Ascending aorta (tissue), 2 donors: Measurements from ENCODE around the gene CACNA1E. TPM values are rescaled to one million over a fixed set of nuclear protein-coding genes. Genes with fewer than 3 reads are reported as not detected.

Experiments
- DNase-seq, 2 donors: peaks; one replicate each; pipeline ENCODE4 v3.0.0-alpha.2; 2019; ENCODE audit warnings: low spot score in 2 of 2
- H3K27ac ChIP-seq, 2 donors: fragments of 200-600 bp; sonication (generic); one replicate each; pipeline ENCODE4 v1.5.1; 2016 to 2017; ENCODE audit warnings: mild to moderate bottlenecking in 1 of 2
- H3K27me3 ChIP-seq: fragments of 200-600 bp; sonication (generic); one replicate; pipeline ENCODE4 v1.5.1; 2017
- H3K36me3 ChIP-seq, 2 donors: fragments of 200-600 bp; sonication (generic); one replicate each; pipeline ENCODE4 v1.5.1; 2016
- H3K4me1 ChIP-seq, 2 donors: fragments of 200-600 bp; sonication (generic); one replicate each; pipeline ENCODE4 v1.5.1; 2016 to 2017; ENCODE audit warnings: mild to moderate bottlenecking in 1 of 2
- H3K4me3 ChIP-seq, 2 donors: fragments of 200-600 bp; sonication (generic); one replicate each; pipeline ENCODE4 v1.5.1; 2016 to 2017; ENCODE audit warnings: mild to moderate bottlenecking in 1 of 2
- H3K9me3 ChIP-seq, 2 donors: fragments of 200-600 bp; sonication (generic); one replicate each; pipeline ENCODE4 v1.5.1; 2016
- CTCF ChIP-seq, 3 experiments: fragments of 200-600 bp in 2 of 3; fragments of 450-650 bp in 1 of 3; sonication (generic) in 2 of 3; IDR thresholded peaks; one replicate each; pipeline ENCODE4 v1.5.1; 2016 to 2019; ENCODE audit warnings: antibody characterized with exemption in 3 of 3, mild to moderate bottlenecking in 1 of 3, moderate library complexity in 1 of 3
- intact Hi-C: fragments of 100-400 bp; cut with DNase I; formaldehyde crosslinking; loops from one replicate; pipeline ENCODE4 v1.15.1; 2023
- total RNA-seq: library from RNA; depleted of rRNA; stranded (reverse); fragments of >200 nt; gene quantifications from one replicate; pipeline ENCODE4 v1.1.0, GENCODE V29; 2016

CACNA1E gene
- total RNA-seq, 1 donor from 2014 or later: not detected

GRCh38 chr1:181659321-181659957, 176.1 kb downstream of the CACNA1E start:
- no peak for DNase-seq
- Histone ChIP-seq H3K9me3 (no peaks in the 10 kb centered on the region), H3K27me3 (no peaks in the 10 kb centered on the region), H3K4me1 (no peaks in the 10 kb centered on the region), H3K36me3 (no peaks in the 10 kb centered on the region), H3K4me3 (no peak overlapping the region), H3K27ac (no peak overlapping the region)
- intact Hi-C loops: no loop called here
- TF ChIP-seq CTCF (IDR thresholded peaks at IDR 0.05): no peak

GRCh38 chr1:181660621-181661020, 177.3 kb downstream of the CACNA1E start:
- Histone ChIP-seq H3K4me3 (no peak overlapping the region), H3K27me3 (no peaks in the 10 kb centered on the region), H3K27ac (no peak overlapping the region), H3K9me3 (no peaks in the 10 kb centered on the region), H3K36me3 (no peaks in the 10 kb centered on the region), H3K4me1 (no peaks in the 10 kb centered on the region)
- TF ChIP-seq CTCF (IDR thresholded peaks at IDR 0.05): no peak
- intact Hi-C loops: no loop called here
- DNase-seq: no peak

- H3K4me3 ChIP-seq: no peak overlapping the region
- intact Hi-C loops: no loop called here
- TF ChIP-seq CTCF (IDR thresholded peaks at IDR 0.05): no peak
- DNase-seq: no peak
- H3K27ac ChIP-seq: no peak overlapping the region
- H3K9me3 ChIP-seq: no peaks in the 10 kb centered on the region
- H3K27me3 ChIP-seq: no peaks in the 10 kb centered on the region
- no peaks in the 10 kb centered on the region for H3K4me1 ChIP-seq
- H3K36me3 ChIP-seq: no peaks in the 10 kb centered on the region
Observed at GRCh38 chr1:181661569-181661968, 178.3 kb downstream of the CACNA1E start.

DNA sequence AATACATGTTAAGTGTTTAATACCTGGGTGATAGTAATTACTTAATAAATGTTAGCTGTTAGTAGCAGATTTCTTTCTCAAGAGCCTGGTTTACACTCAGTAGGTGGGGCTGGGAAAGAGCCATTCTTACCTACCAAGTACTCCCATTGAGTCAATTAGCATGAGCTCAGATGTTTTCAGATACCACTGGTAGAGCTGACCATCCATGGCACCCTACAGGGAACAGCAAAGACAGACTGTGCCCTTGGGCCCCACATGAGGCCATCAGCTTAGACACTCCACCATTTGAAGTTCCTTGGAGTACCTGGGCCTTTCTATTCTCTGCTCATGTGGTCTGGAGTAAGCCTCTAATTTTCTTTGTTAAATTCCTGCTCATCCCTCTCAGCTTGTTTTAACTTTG, 179.3 kb downstream of the CACNA1E start:
- Histone ChIP-seq H3K36me3 (no peaks in the 10 kb centered on the region), H3K27me3 (no peaks in the 10 kb centered on the region), H3K4me1 (no peaks in the 10 kb centered on the region), H3K9me3 (no peaks in the 10 kb centered on the region), H3K4me3 (no peak overlapping the region), H3K27ac (no peak overlapping the region)
- DNase-seq: no peak
- intact Hi-C loops: no loop called here
- no peak for TF ChIP-seq CTCF (IDR thresholded peaks at IDR 0.05)

DNA sequence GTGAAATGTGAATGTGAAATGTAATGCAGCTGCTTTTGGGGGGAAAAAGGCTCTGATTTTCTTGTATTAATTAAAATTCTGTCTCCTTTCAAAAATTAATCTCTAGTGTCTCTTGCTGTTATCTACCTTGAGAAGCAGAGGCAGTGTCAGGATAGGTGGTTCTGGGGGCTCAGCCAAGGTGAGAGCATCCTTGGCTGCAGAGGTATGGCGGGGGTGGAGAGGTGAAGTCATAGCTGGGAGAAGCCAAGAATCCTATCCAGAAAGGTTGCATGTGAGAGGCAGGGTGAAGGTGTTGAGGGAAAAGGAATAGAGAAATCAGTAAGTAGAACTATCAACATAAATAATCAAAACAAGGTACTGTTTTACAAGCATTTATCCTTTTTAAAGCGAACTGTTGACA, 181.2 kb downstream of the CACNA1E start:
- no peak for TF ChIP-seq CTCF (IDR thresholded peaks at IDR 0.05)
- no peaks in the 10 kb centered on the region for H3K27me3 ChIP-seq
- DNase-seq: no peak
- no peaks in the 10 kb centered on the region for H3K36me3 ChIP-seq
- no peaks in the 10 kb centered on the region for H3K4me1 ChIP-seq
- no peaks in the 10 kb centered on the region for H3K9me3 ChIP-seq
- intact Hi-C loops: no loop called here
- no peak overlapping the region for H3K27ac ChIP-seq
- no peak overlapping the region for H3K4me3 ChIP-seq

DNA sequence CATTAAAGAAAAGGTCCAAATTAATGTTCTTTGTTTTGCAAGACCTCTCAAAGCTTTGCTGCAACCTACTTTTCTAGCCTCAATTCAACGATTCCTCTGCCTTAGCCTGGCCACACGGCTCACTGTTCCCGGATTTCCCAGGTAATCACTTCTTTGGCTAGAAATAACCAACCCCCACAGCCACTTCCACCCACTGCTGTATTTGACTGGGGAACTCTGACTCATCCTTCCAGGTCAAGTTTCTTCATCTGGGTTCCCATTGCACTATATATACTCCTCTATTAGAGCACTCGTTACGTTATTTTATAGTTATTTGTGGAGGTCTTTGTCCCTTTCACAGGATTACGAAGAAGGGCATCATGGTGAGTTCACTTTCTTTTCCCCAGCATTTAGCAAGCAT, 185.9 kb downstream of the CACNA1E start:
- no peak for DNase-seq
- Histone ChIP-seq H3K9me3 (no peaks in the 10 kb centered on the region), H3K27ac (no peak overlapping the region), H3K4me3 (no peak overlapping the region), H3K4me1 (no peaks in the 10 kb centered on the region), H3K27me3 (no peaks in the 10 kb centered on the region), H3K36me3 (no peaks in the 10 kb centered on the region)
- intact Hi-C loops: no loop called here
- TF ChIP-seq CTCF (IDR thresholded peaks at IDR 0.05): no peak
